ENCODE results near the gene CAPS.

CAPS gene

GRCh38 chr19:5950741-5951140, 36.7 kb downstream of the CAPS start:
- no peaks in the 10 kb centered on the region for H3K36me3 ChIP-seq (ENCODE audit: control insufficient read depth, insufficient read depth, low read length)

GRCh38 chr19:5951338-5951861, 37.3 kb downstream of the CAPS start:
- WGBS (ENCODE audit: insufficient coverage, insufficient read length), result no CpG with 5 or more reads among the region's 19 CpGs
- H3K27me3 ChIP-seq (ENCODE audit: control insufficient read depth, insufficient read depth, low read length), result no peaks in the 10 kb centered on the region
- H3K4me1 ChIP-seq (ENCODE audit: control insufficient read depth, insufficient read depth, low read length), result peaks cover 26% of the 10 kb centered on the region
- H3K9me3 ChIP-seq (ENCODE audit: control insufficient read depth, insufficient read depth, low read length), result no peaks in the 10 kb centered on the region
- H3K4me3 ChIP-seq (ENCODE audit: low read length), result no peak overlapping the region
- H3K36me3 ChIP-seq (ENCODE audit: control insufficient read depth, insufficient read depth, low read length), result no peaks in the 10 kb centered on the region
- no peak overlapping the region for H3K27ac ChIP-seq (ENCODE audit: low read length)
- DNase-seq (ENCODE audit: low read depth, low spot score), result no peak

More at GRCh38 chr19:5950741-5951140, 36.7 kb downstream of the CAPS start:
- Histone ChIP-seq H3K9me3 (ENCODE audit: control insufficient read depth, insufficient read depth, low read length) (no peaks in the 10 kb centered on the region), H3K27me3 (ENCODE audit: control insufficient read depth, insufficient read depth, low read length) (no peaks in the 10 kb centered on the region), H3K4me3 (ENCODE audit: low read length) (no peak overlapping the region), H3K4me1 (ENCODE audit: control insufficient read depth, insufficient read depth, low read length) (peaks cover 26% of the 10 kb centered on the region), H3K27ac (ENCODE audit: low read length) (no peak overlapping the region)
- WGBS (ENCODE audit: insufficient coverage, insufficient read length), result no CpG with 5 or more reads among the region's 3 CpGs
- no peak for DNase-seq (ENCODE audit: low read depth, low spot score)

- Histone ChIP-seq H3K27me3 (ENCODE audit: control insufficient read depth, insufficient read depth, low read length) (no peaks in the 10 kb centered on the region), H3K4me1 (ENCODE audit: control insufficient read depth, insufficient read depth, low read length) (peaks cover 26% of the 10 kb centered on the region), H3K4me3 (ENCODE audit: low read length) (no peak overlapping the region), H3K9me3 (ENCODE audit: control insufficient read depth, insufficient read depth, low read length) (no peaks in the 10 kb centered on the region), H3K36me3 (ENCODE audit: control insufficient read depth, insufficient read depth, low read length) (no peaks in the 10 kb centered on the region), H3K27ac (ENCODE audit: low read length) (no peak overlapping the region)
- no peak for DNase-seq (ENCODE audit: low read depth, low spot score)
- no CpG with 5 or more reads among the region's 18 CpGs for WGBS (ENCODE audit: insufficient coverage, insufficient read length)
Observed at GRCh38 chr19:5952193-5953029, 38.4 kb downstream of the CAPS start.

GRCh38 chr19:5953030-5953589, 39.1 kb downstream of the CAPS start:
- no CpG with 5 or more reads among the region's 5 CpGs for WGBS (ENCODE audit: insufficient coverage, insufficient read length)
- H3K4me1 ChIP-seq (ENCODE audit: control insufficient read depth, insufficient read depth, low read length), result peaks cover 28% of the 10 kb centered on the region
- no peaks in the 10 kb centered on the region for H3K9me3 ChIP-seq (ENCODE audit: control insufficient read depth, insufficient read depth, low read length)
- no peak overlapping the region for H3K4me3 ChIP-seq (ENCODE audit: low read length)
- no peaks in the 10 kb centered on the region for H3K36me3 ChIP-seq (ENCODE audit: control insufficient read depth, insufficient read depth, low read length)
- H3K27me3 ChIP-seq (ENCODE audit: control insufficient read depth, insufficient read depth, low read length), result no peaks in the 10 kb centered on the region
- no peak overlapping the region for H3K27ac ChIP-seq (ENCODE audit: low read length)
- no peak for DNase-seq (ENCODE audit: low read depth, low spot score)

GRCh38 chr19:5953680-5954213, 39.7 kb downstream of the CAPS start:
- H3K4me1 ChIP-seq (ENCODE audit: control insufficient read depth, insufficient read depth, low read length), result peaks cover 32% of the 10 kb centered on the region
- H3K27ac ChIP-seq (ENCODE audit: low read length), result no peak overlapping the region
- H3K4me3 ChIP-seq (ENCODE audit: low read length), result no peak overlapping the region
- WGBS (ENCODE audit: insufficient coverage, insufficient read length), result no CpG with 5 or more reads among the region's 17 CpGs
- H3K36me3 ChIP-seq (ENCODE audit: control insufficient read depth, insufficient read depth, low read length), result no peaks in the 10 kb centered on the region
- no peak for DNase-seq (ENCODE audit: low read depth, low spot score)
- H3K9me3 ChIP-seq (ENCODE audit: control insufficient read depth, insufficient read depth, low read length), result no peaks in the 10 kb centered on the region
- no peaks in the 10 kb centered on the region for H3K27me3 ChIP-seq (ENCODE audit: control insufficient read depth, insufficient read depth, low read length)

GRCh38 chr19:5954293-5954692, 40.2 kb downstream of the CAPS start:
- peaks cover 32% of the 10 kb centered on the region for H3K4me1 ChIP-seq (ENCODE audit: control insufficient read depth, insufficient read depth, low read length)
- H3K27ac ChIP-seq (ENCODE audit: low read length), result no peak overlapping the region
- WGBS (ENCODE audit: insufficient coverage, insufficient read length), result no CpG with 5 or more reads among the region's 6 CpGs
- H3K36me3 ChIP-seq (ENCODE audit: control insufficient read depth, insufficient read depth, low read length), result no peaks in the 10 kb centered on the region
- H3K4me3 ChIP-seq (ENCODE audit: low read length), result no peak overlapping the region
- DNase-seq (ENCODE audit: low read depth, low spot score), result no peak
- no peaks in the 10 kb centered on the region for H3K9me3 ChIP-seq (ENCODE audit: control insufficient read depth, insufficient read depth, low read length)
- H3K27me3 ChIP-seq (ENCODE audit: control insufficient read depth, insufficient read depth, low read length), result no peaks in the 10 kb centered on the region

- Histone ChIP-seq H3K9me3 (ENCODE audit: control insufficient read depth, insufficient read depth, low read length) (no peaks in the 10 kb centered on the region), H3K36me3 (ENCODE audit: control insufficient read depth, insufficient read depth, low read length) (no peaks in the 10 kb centered on the region), H3K4me1 (ENCODE audit: control insufficient read depth, insufficient read depth, low read length) (peaks cover 29% of the 10 kb centered on the region), H3K27ac (ENCODE audit: low read length) (no peak overlapping the region), H3K27me3 (ENCODE audit: control insufficient read depth, insufficient read depth, low read length) (no peaks in the 10 kb centered on the region), H3K4me3 (ENCODE audit: low read length) (no peak overlapping the region)
- WGBS (ENCODE audit: insufficient coverage, insufficient read length), result no CpG with 5 or more reads among the region's 3 CpGs
- no peak for DNase-seq (ENCODE audit: low read depth, low spot score)
Observed at GRCh38 chr19:5955636-5955935, 41.5 kb downstream of the CAPS start.

GRCh38 chr19:5956323-5956722, 42.3 kb downstream of the CAPS start:
- H3K4me3 ChIP-seq (ENCODE audit: low read length), result no peak overlapping the region
- H3K4me1 ChIP-seq (ENCODE audit: control insufficient read depth, insufficient read depth, low read length), result peaks cover 28% of the 10 kb centered on the region
- no peak for DNase-seq (ENCODE audit: low read depth, low spot score)
- H3K9me3 ChIP-seq (ENCODE audit: control insufficient read depth, insufficient read depth, low read length), result no peaks in the 10 kb centered on the region
- no CpG with 5 or more reads among the region's 3 CpGs for WGBS (ENCODE audit: insufficient coverage, insufficient read length)
- no peak overlapping the region for H3K27ac ChIP-seq (ENCODE audit: low read length)
- H3K36me3 ChIP-seq (ENCODE audit: control insufficient read depth, insufficient read depth, low read length), result no peaks in the 10 kb centered on the region
- no peaks in the 10 kb centered on the region for H3K27me3 ChIP-seq (ENCODE audit: control insufficient read depth, insufficient read depth, low read length)

GRCh38 chr19:5956728-5957127, 42.7 kb downstream of the CAPS start:
- Histone ChIP-seq H3K36me3 (ENCODE audit: control insufficient read depth, insufficient read depth, low read length) (no peaks in the 10 kb centered on the region), H3K27me3 (ENCODE audit: control insufficient read depth, insufficient read depth, low read length) (no peaks in the 10 kb centered on the region), H3K9me3 (ENCODE audit: control insufficient read depth, insufficient read depth, low read length) (no peaks in the 10 kb centered on the region), H3K4me1 (ENCODE audit: control insufficient read depth, insufficient read depth, low read length) (peaks cover 26% of the 10 kb centered on the region), H3K27ac (ENCODE audit: low read length) (no peak overlapping the region), H3K4me3 (ENCODE audit: low read length) (no peak overlapping the region)
- no peak for DNase-seq (ENCODE audit: low read depth, low spot score)
- no CpG with 5 or more reads among the region's 12 CpGs for WGBS (ENCODE audit: insufficient coverage, insufficient read length)

- no peak overlapping the region for H3K27ac ChIP-seq (ENCODE audit: low read length)
- H3K4me1 ChIP-seq (ENCODE audit: control insufficient read depth, insufficient read depth, low read length), result peaks cover 26% of the 10 kb centered on the region
- H3K9me3 ChIP-seq (ENCODE audit: control insufficient read depth, insufficient read depth, low read length), result no peaks in the 10 kb centered on the region
- H3K4me3 ChIP-seq (ENCODE audit: low read length), result no peak overlapping the region
- no CpG with 5 or more reads among the region's 10 CpGs for WGBS (ENCODE audit: insufficient coverage, insufficient read length)
- no peaks in the 10 kb centered on the region for H3K36me3 ChIP-seq (ENCODE audit: control insufficient read depth, insufficient read depth, low read length)
- no peaks in the 10 kb centered on the region for H3K27me3 ChIP-seq (ENCODE audit: control insufficient read depth, insufficient read depth, low read length)
- no peak for DNase-seq (ENCODE audit: low read depth, low spot score)
Observed at GRCh38 chr19:5957170-5957569, 43.1 kb downstream of the CAPS start.
